HFF-Myc (cell line): Measurements from ENCODE around the gene BRD7.

ENCODE experiments used
- DNase-seq: peaks from one replicate; pipeline ENCODE4 v3.0.0-alpha.2; 2011; ENCODE audit warnings: low read depth; ENCODE audit errors: extremely low read depth
- H3K4me3 ChIP-seq: replicated peaks from 2 replicates; pipeline ENCODE4 v1.5.1; 2011; ENCODE audit warnings: low read depth, mild to moderate bottlenecking, control low read depth, low read length
- TF ChIP-seq, protein P1 (sequence below): IDR thresholded peaks from 2 replicates; pipeline ENCODE4 v1.5.1; 2012; ENCODE audit warnings: mild to moderate bottlenecking, low read depth, low read length, control low read depth; ENCODE audit errors: missing control alignments

The BRD7 gene

GRCh38 chr16:50360779-50361178 is 8.0 kb downstream of the BRD7 start:
- DNase-seq, result no peak
- TF ChIP-seq, protein P1, sequence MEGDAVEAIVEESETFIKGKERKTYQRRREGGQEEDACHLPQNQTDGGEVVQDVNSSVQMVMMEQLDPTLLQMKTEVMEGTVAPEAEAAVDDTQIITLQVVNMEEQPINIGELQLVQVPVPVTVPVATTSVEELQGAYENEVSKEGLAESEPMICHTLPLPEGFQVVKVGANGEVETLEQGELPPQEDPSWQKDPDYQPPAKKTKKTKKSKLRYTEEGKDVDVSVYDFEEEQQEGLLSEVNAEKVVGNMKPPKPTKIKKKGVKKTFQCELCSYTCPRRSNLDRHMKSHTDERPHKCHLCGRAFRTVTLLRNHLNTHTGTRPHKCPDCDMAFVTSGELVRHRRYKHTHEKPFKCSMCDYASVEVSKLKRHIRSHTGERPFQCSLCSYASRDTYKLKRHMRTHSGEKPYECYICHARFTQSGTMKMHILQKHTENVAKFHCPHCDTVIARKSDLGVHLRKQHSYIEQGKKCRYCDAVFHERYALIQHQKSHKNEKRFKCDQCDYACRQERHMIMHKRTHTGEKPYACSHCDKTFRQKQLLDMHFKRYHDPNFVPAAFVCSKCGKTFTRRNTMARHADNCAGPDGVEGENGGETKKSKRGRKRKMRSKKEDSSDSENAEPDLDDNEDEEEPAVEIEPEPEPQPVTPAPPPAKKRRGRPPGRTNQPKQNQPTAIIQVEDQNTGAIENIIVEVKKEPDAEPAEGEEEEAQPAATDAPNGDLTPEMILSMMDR, result no peak
- H3K4me3 ChIP-seq, result no peak overlapping the region

GRCh38 chr16:50360033-50360778 is 8.6 kb downstream of the BRD7 start:
- TF ChIP-seq, protein P1, result no peak
- no peak overlapping the region for H3K4me3 ChIP-seq
- no peak for DNase-seq

DNA sequence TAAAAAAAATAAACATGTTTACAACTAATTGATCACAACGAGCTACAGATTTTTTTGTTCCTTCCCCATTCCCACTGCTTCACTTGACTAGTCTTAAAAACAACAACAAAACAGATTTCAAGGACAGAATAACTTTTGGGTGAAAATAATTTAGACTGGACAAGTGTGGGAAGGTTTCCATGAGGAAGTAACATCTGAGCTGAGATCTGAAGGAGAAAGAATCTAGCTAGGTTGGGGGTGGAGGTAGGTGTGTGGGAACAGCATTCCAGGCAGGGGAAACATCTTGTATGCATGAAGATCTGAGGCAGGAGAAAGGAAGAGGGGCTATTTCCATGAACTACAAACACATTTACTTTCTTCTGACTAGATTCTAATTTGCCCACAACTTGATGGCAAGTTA is 9.2 kb downstream of the BRD7 start:
- no peak for DNase-seq
- TF ChIP-seq, protein P1, result no peak
- no peak overlapping the region for H3K4me3 ChIP-seq

DNA sequence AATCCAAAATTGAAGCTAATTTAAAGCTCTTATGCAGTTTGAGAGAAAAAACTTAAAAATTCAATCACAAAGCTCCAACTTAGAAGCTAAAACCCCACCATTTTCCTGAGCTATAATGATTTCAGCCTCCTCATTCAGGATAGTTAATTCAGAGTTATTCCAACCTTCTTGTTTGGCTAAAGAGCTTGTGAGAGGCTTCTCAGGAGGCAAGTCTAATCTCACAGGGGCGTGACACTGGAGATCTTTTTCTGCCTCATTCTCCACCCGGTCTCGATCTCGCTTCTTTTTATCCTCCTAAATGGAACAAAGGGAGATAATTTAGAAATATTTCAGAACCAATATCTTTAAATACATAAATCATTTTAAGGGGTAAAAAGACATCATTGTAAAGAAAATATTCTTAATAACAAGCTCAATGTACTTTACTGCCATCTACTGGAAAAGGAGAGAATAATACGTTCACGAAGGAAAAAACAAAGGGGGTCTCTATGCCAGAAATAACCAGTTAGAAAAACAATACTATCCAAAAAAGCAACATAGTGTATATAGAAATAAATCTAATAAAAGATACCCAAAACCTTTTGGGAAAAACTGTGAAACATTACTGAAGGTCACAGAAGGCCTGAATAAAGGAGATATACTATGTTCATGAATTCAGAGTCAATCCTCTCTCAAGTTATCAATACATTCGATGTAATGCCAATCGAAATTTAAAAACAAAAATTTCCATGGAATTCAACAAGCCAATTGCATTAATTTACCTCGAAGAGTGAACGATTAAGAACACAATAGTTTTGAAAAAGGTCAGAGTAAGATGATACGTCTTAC is 13.9 kb downstream of the BRD7 start:
- no peak for DNase-seq
- TF ChIP-seq, protein P1, result peak; percentile 40
- H3K4me3 ChIP-seq, result no peak overlapping the region

DNA sequence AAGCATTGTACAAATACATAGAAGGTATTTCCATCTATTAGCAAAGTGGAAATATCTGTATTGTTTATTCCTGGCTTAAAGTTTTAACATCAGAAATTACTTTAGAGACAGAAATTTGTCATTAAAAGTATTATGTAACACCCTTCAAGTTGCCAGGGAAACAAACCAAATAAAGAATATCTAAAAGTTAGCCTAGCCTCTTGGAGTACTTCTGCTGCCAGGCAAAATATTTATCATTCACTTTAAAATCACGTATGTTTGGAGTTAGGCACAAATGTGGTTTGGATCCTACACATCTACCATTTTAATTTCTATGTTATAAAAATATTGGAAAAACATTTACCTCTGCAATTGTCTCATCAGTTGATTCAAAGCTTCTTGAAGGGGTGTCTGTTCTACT is 14.7 kb downstream of the BRD7 start:
- TF ChIP-seq, protein P1, result no peak
- no peak for DNase-seq
- H3K4me3 ChIP-seq, result no peak overlapping the region

GRCh38 chr16:50351952-50352351 is 16.8 kb downstream of the BRD7 start:
- DNase-seq, result no peak
- TF ChIP-seq, protein P1, result no peak
- H3K4me3 ChIP-seq, result no peak overlapping the region
